Activated naive CD8-positive, alpha-beta T cell treated with anti-CD3 and anti-CD28 coated beads, Interleukin-2, amount 10 ng/mL, durations not matched to agents 7 days and 5 days (primary cell): ENCODE results near the gene GPR84. TPM values are rescaled to one million over a fixed set of nuclear protein-coding genes. Genes with fewer than 3 reads are reported as not detected.
A peak's percentile ranks its signal among the peaks of the same experiment; 100 is the strongest.

Experiments used
- ATAC-seq: fragments of 150-1000 bp; cut with Tn5 transposase; one replicate; pipeline ENCODE4 v1.10.0; 2021; ENCODE audit warnings: low read depth, moderate library complexity
- POLR2A ChIA-PET: fragments of 350-600 bp; sonication (Branson Sonifier 250); formaldehyde crosslinking; loops from one replicate; lab custom pipeline; 2021; ENCODE audit warnings: antibody characterized with exemption; lab: Charles Lee
- DNase-seq: peaks from one replicate; pipeline ENCODE4 v3.0.0; 2021
- H3K27ac Mint-ChIP-seq: one replicate; pipeline ENCODE4 v1.8.0; 2022; ENCODE audit warnings: mild to moderate bottlenecking, mixed read lengths
- H3K27me3 Mint-ChIP-seq: one replicate; pipeline ENCODE4 v1.8.0; 2022; ENCODE audit warnings: mild to moderate bottlenecking, moderate library complexity, mixed read lengths
- H3K36me3 Mint-ChIP-seq: one replicate; pipeline ENCODE4 v1.8.0; 2021; ENCODE audit warnings: mild to moderate bottlenecking, mixed read lengths
- H3K4me1 Mint-ChIP-seq: one replicate; pipeline ENCODE4 v1.8.0; 2021; ENCODE audit warnings: mixed read lengths
- H3K4me3 Mint-ChIP-seq: one replicate; pipeline ENCODE4 v1.8.0; 2022; ENCODE audit warnings: mild to moderate bottlenecking, moderate library complexity, mixed read lengths
- H3K9me3 Mint-ChIP-seq: one replicate; pipeline ENCODE4 v1.8.0; 2021; ENCODE audit warnings: mixed read lengths
- total RNA-seq, 2 experiments: library from RNA; stranded (reverse); gene quantifications; one replicate each; pipeline ENCODE4 v1.2.3, GENCODE V29; 2021

GPR84 gene
- total RNA-seq, 2 experiments from 2014 or later, result 0.39 to 0.65 TPM

GRCh38 chr12:54352891-54353874 lies 11.1 kb downstream of the GPR84 start:
- no peak overlapping the region for H3K27ac Mint-ChIP-seq
- no peaks in the 10 kb centered on the region for H3K27me3 Mint-ChIP-seq
- ATAC-seq, result no peak
- peaks cover 22% of the 10 kb centered on the region for H3K4me1 Mint-ChIP-seq
- no peaks in the 10 kb centered on the region for H3K9me3 Mint-ChIP-seq
- DNase-seq, result no peak
- POLR2A ChIA-PET, result interaction anchor here (0.7 to 2.2 kb wide), 4 partner anchors 10 to 137 kb away, joined by 3 to 7 read pairs (median 3); partner anchors contain the start of gene HNRNPA1
- peaks cover 21% of the 10 kb centered on the region for H3K36me3 Mint-ChIP-seq
- H3K4me3 Mint-ChIP-seq, result no peak overlapping the region

- Mint-ChIP-seq H3K36me3 (peaks cover 27% of the 10 kb centered on the region), H3K4me3 (peak overlapping the region; percentile 71), H3K9me3 (no peaks in the 10 kb centered on the region), H3K27me3 (no peaks in the 10 kb centered on the region), H3K27ac (peak overlapping the region; percentile 56), H3K4me1 (peaks cover 20% of the 10 kb centered on the region)
- ATAC-seq, result peak; percentile 77
- DNase-seq, result no peak
- POLR2A ChIA-PET, result interaction anchor here (0.6 to 2.2 kb wide), 5 partner anchors 11 to 136 kb away, joined by 3 to 7 read pairs (median 4); partner anchors contain the start of gene COPZ1
Observed at GRCh38 chr12:54352022-54352531, 12.2 kb downstream of the GPR84 start.

GRCh38 chr12:54351341-54351740 lies 12.9 kb downstream of the GPR84 start:
- Mint-ChIP-seq H3K4me1 (peaks cover 15% of the 10 kb centered on the region), H3K9me3 (no peaks in the 10 kb centered on the region), H3K27me3 (no peaks in the 10 kb centered on the region), H3K36me3 (peaks cover 30% of the 10 kb centered on the region), H3K4me3 (no peak overlapping the region), H3K27ac (no peak overlapping the region)
- ATAC-seq, result no peak
- POLR2A ChIA-PET, result interaction anchor here (0.6 kb wide), 1 partner anchor 54 kb away, joined by 6 read pairs; no protein-coding TSS in a partner anchor
- no peak for DNase-seq

GRCh38 chr12:54350743-54351142 lies 13.5 kb downstream of the GPR84 start:
- Mint-ChIP-seq H3K9me3 (no peaks in the 10 kb centered on the region), H3K36me3 (peaks cover 31% of the 10 kb centered on the region), H3K4me1 (peaks cover 15% of the 10 kb centered on the region), H3K27me3 (no peaks in the 10 kb centered on the region), H3K4me3 (no peak overlapping the region), H3K27ac (no peak overlapping the region)
- DNase-seq (no peak), ATAC-seq (no peak)
- POLR2A ChIA-PET, result interaction anchor here (1.0 to 1.1 kb wide), 2 partner anchors 9 to 26 kb away, joined by 3 read pairs; partner anchors contain the start of gene COPZ1

GRCh38 chr12:54349679-54350078 lies 14.6 kb downstream of the GPR84 start:
- no peaks in the 10 kb centered on the region for H3K9me3 Mint-ChIP-seq
- H3K27ac Mint-ChIP-seq, result no peak overlapping the region
- H3K27me3 Mint-ChIP-seq, result no peaks in the 10 kb centered on the region
- ATAC-seq (no peak), DNase-seq (no peak)
- H3K4me1 Mint-ChIP-seq, result peaks cover 15% of the 10 kb centered on the region
- H3K4me3 Mint-ChIP-seq, result no peak overlapping the region
- POLR2A ChIA-PET, result interaction anchor here (1.1 kb wide), 1 partner anchor 25 kb away, joined by 3 read pairs; the partner anchor contains the start of gene COPZ1
- peaks cover 36% of the 10 kb centered on the region for H3K36me3 Mint-ChIP-seq

GRCh38 chr12:54349036-54349435 lies 15.2 kb downstream of the GPR84 start:
- ATAC-seq, result no peak
- Mint-ChIP-seq H3K4me1 (peaks cover 15% of the 10 kb centered on the region), H3K4me3 (no peak overlapping the region), H3K36me3 (peaks cover 36% of the 10 kb centered on the region), H3K27ac (no peak overlapping the region), H3K9me3 (no peaks in the 10 kb centered on the region), H3K27me3 (no peaks in the 10 kb centered on the region)
- POLR2A ChIA-PET, result no interaction called here
- DNase-seq, result no peak

- POLR2A ChIA-PET, result no interaction called here
- DNase-seq (no peak), ATAC-seq (no peak)
- Mint-ChIP-seq H3K4me1 (no peaks in the 10 kb centered on the region), H3K9me3 (no peaks in the 10 kb centered on the region), H3K36me3 (peaks cover 19% of the 10 kb centered on the region), H3K27me3 (no peaks in the 10 kb centered on the region), H3K27ac (peak overlapping the region; percentile 38), H3K4me3 (no peak overlapping the region)
Observed at GRCh38 chr12:54341378-54342300, 22.6 kb downstream of the GPR84 start.

GRCh38 chr12:54340846-54341245 lies 23.4 kb downstream of the GPR84 start:
- no peak for DNase-seq
- peaks cover 2% of the 10 kb centered on the region for H3K4me1 Mint-ChIP-seq
- no peak for ATAC-seq
- POLR2A ChIA-PET, result no interaction called here
- no peaks in the 10 kb centered on the region for H3K9me3 Mint-ChIP-seq
- H3K36me3 Mint-ChIP-seq, result peaks cover 18% of the 10 kb centered on the region
- no peak overlapping the region for H3K27ac Mint-ChIP-seq
- no peak overlapping the region for H3K4me3 Mint-ChIP-seq
- H3K27me3 Mint-ChIP-seq, result no peaks in the 10 kb centered on the region

- POLR2A ChIA-PET, result no interaction called here
- no peak for ATAC-seq
- no peaks in the 10 kb centered on the region for H3K9me3 Mint-ChIP-seq
- DNase-seq, result no peak
- H3K27ac Mint-ChIP-seq, result no peak overlapping the region
- no peak overlapping the region for H3K4me3 Mint-ChIP-seq
- peaks cover 3% of the 10 kb centered on the region for H3K4me1 Mint-ChIP-seq
- H3K27me3 Mint-ChIP-seq, result no peaks in the 10 kb centered on the region
- peaks cover 13% of the 10 kb centered on the region for H3K36me3 Mint-ChIP-seq
Observed at GRCh38 chr12:54338698-54339296, 25.5 kb downstream of the GPR84 start.

GRCh38 chr12:54337854-54338650 lies 26.2 kb downstream of the GPR84 start:
- Mint-ChIP-seq H3K4me3 (no peak overlapping the region), H3K9me3 (no peaks in the 10 kb centered on the region), H3K36me3 (peaks cover 8% of the 10 kb centered on the region), H3K27ac (no peak overlapping the region), H3K27me3 (no peaks in the 10 kb centered on the region), H3K4me1 (peaks cover 6% of the 10 kb centered on the region)
- DNase-seq (no peak), ATAC-seq (no peak)
- POLR2A ChIA-PET, result no interaction called here

GRCh38 chr12:54337280-54337842 lies 26.9 kb downstream of the GPR84 start:
- H3K4me1 Mint-ChIP-seq, result peaks cover 6% of the 10 kb centered on the region

More at GRCh38 chr12:54337280-54337842, 26.9 kb downstream of the GPR84 start:
- ATAC-seq (no peak), DNase-seq (no peak)
- Mint-ChIP-seq H3K4me3 (no peak overlapping the region), H3K27ac (no peak overlapping the region), H3K9me3 (no peaks in the 10 kb centered on the region), H3K36me3 (peaks cover 5% of the 10 kb centered on the region), H3K27me3 (no peaks in the 10 kb centered on the region)
- POLR2A ChIA-PET, result no interaction called here
